ENCODE measurements around the gene ITPRID1. TPM values are rescaled to one million over a fixed set of nuclear protein-coding genes. Genes with fewer than 3 reads are reported as not detected.

ITPRID1 gene
- total RNA-seq, 1 donor from 2014 or later, result not detected

DNA sequence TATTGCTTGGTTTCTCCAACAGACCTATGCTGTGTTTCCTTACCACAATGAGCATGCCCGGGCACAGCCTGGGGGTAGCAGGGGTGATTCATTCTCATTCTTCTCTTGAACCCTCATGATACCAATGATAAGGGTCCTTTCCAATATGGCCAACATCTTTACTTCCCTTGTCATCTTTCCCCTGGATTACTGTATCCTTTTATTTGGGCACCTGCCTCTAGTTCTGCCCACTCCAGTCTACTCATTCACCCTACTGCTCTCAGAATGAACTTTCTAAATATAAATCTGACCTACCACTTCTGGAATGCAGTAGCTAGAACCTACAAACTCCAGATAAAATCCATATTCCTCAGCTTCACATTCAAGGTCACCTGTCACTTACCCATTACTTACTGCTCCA is 26.4 kb upstream of the ITPRID1 start:
- H3K4me3 Mint-ChIP-seq (ENCODE audit: unreplicated experiment), result no peak overlapping the region
- no peak for DNase-seq (ENCODE audit: extremely low spot score, unreplicated experiment)
- no peaks in the 10 kb centered on the region for H3K9me3 Mint-ChIP-seq (ENCODE audit: unreplicated experiment)
- H3K36me3 Mint-ChIP-seq (ENCODE audit: unreplicated experiment), result no peaks in the 10 kb centered on the region
- no peaks in the 10 kb centered on the region for H3K27me3 Mint-ChIP-seq (ENCODE audit: unreplicated experiment)
- H3K4me1 Mint-ChIP-seq (ENCODE audit: unreplicated experiment), result no peaks in the 10 kb centered on the region
- H3K27ac Mint-ChIP-seq (ENCODE audit: unreplicated experiment), result no peak overlapping the region
- TF ChIP-seq, protein P1, sequence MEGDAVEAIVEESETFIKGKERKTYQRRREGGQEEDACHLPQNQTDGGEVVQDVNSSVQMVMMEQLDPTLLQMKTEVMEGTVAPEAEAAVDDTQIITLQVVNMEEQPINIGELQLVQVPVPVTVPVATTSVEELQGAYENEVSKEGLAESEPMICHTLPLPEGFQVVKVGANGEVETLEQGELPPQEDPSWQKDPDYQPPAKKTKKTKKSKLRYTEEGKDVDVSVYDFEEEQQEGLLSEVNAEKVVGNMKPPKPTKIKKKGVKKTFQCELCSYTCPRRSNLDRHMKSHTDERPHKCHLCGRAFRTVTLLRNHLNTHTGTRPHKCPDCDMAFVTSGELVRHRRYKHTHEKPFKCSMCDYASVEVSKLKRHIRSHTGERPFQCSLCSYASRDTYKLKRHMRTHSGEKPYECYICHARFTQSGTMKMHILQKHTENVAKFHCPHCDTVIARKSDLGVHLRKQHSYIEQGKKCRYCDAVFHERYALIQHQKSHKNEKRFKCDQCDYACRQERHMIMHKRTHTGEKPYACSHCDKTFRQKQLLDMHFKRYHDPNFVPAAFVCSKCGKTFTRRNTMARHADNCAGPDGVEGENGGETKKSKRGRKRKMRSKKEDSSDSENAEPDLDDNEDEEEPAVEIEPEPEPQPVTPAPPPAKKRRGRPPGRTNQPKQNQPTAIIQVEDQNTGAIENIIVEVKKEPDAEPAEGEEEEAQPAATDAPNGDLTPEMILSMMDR (IDR thresholded peaks at IDR 0.05), result no peak

DNA sequence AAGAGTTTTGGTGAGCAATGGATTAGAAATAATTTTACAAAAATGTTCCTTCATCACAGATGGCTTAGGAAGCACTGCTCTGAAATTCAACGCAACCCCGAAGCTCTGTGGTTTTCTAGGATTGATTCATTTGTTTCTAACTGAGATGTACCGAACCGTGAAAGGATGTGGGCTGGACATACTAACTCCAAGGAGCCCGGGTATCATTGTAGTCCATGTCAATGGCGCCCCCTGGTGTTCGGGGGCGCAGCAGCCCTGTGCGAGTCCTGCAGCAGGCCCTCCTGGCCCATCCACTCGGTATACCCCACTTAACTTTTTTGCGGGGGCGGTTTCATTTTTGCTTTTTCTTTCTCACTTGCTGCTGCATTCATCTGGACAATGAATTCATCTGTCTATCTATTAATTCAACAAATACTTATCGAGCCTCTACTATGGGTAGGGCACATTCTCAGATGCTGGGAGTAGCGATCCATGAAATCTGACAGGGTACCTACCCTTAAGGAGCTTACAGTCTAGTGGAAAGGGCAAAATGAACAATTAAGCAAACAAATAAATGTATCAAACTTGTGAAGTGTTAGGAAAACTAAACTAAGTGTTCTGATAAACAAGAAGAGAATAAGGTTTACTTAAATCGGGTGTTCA is 25.2 kb upstream of the ITPRID1 start:
- no peaks in the 10 kb centered on the region for H3K4me1 Mint-ChIP-seq (ENCODE audit: unreplicated experiment)
- H3K27ac Mint-ChIP-seq (ENCODE audit: unreplicated experiment), result no peak overlapping the region
- DNase-seq (ENCODE audit: extremely low spot score, unreplicated experiment), result no peak

GRCh38 chr7:31490796-31491314 is 23.0 kb upstream of the ITPRID1 start:
- no peaks in the 10 kb centered on the region for H3K36me3 Mint-ChIP-seq (ENCODE audit: unreplicated experiment)
- TF ChIP-seq, protein P1 (IDR thresholded peaks at IDR 0.05), result no peak

More for the DNA sequence above, 25.2 kb upstream of the ITPRID1 start:
- Mint-ChIP-seq H3K9me3 (ENCODE audit: unreplicated experiment) (no peaks in the 10 kb centered on the region), H3K4me3 (ENCODE audit: unreplicated experiment) (no peak overlapping the region), H3K36me3 (ENCODE audit: unreplicated experiment) (no peaks in the 10 kb centered on the region), H3K27me3 (ENCODE audit: unreplicated experiment) (no peaks in the 10 kb centered on the region)
- TF ChIP-seq, protein P1 (IDR thresholded peaks at IDR 0.05), result peak; percentile 63

GRCh38 chr7:31492086-31492485 is 21.8 kb upstream of the ITPRID1 start:
- Mint-ChIP-seq H3K4me1 (ENCODE audit: unreplicated experiment) (no peaks in the 10 kb centered on the region), H3K36me3 (ENCODE audit: unreplicated experiment) (no peaks in the 10 kb centered on the region), H3K27ac (ENCODE audit: unreplicated experiment) (no peak overlapping the region), H3K4me3 (ENCODE audit: unreplicated experiment) (no peak overlapping the region), H3K27me3 (ENCODE audit: unreplicated experiment) (peaks cover 9% of the 10 kb centered on the region), H3K9me3 (ENCODE audit: unreplicated experiment) (no peaks in the 10 kb centered on the region)
- TF ChIP-seq, protein P1 (IDR thresholded peaks at IDR 0.05), result no peak
- DNase-seq (ENCODE audit: extremely low spot score, unreplicated experiment), result no peak

More at GRCh38 chr7:31490796-31491314, 23.0 kb upstream of the ITPRID1 start:
- DNase-seq (ENCODE audit: extremely low spot score, unreplicated experiment), result no peak
- no peaks in the 10 kb centered on the region for H3K4me1 Mint-ChIP-seq (ENCODE audit: unreplicated experiment)
- H3K27ac Mint-ChIP-seq (ENCODE audit: unreplicated experiment), result no peak overlapping the region
- H3K27me3 Mint-ChIP-seq (ENCODE audit: unreplicated experiment), result peaks cover under 1% of the 10 kb centered on the region
- H3K4me3 Mint-ChIP-seq (ENCODE audit: unreplicated experiment), result no peak overlapping the region
- H3K9me3 Mint-ChIP-seq (ENCODE audit: unreplicated experiment), result no peaks in the 10 kb centered on the region

GRCh38 chr7:31493714-31494181 is 20.1 kb upstream of the ITPRID1 start:
- Mint-ChIP-seq H3K4me3 (ENCODE audit: unreplicated experiment) (no peak overlapping the region), H3K36me3 (ENCODE audit: unreplicated experiment) (no peaks in the 10 kb centered on the region), H3K27me3 (ENCODE audit: unreplicated experiment) (peaks cover 11% of the 10 kb centered on the region), H3K4me1 (ENCODE audit: unreplicated experiment) (no peaks in the 10 kb centered on the region), H3K27ac (ENCODE audit: unreplicated experiment) (no peak overlapping the region), H3K9me3 (ENCODE audit: unreplicated experiment) (no peaks in the 10 kb centered on the region)
- TF ChIP-seq, protein P1 (IDR thresholded peaks at IDR 0.05), result no peak
- no peak for DNase-seq (ENCODE audit: extremely low spot score, unreplicated experiment)
